B cell (primary cell): Measurements from ENCODE around the gene ARHGEF7. TPM values are rescaled to one million over a fixed set of nuclear protein-coding genes. Genes with fewer than 3 reads are reported as not detected.

Experiments used
- ATAC-seq: fragments of 200-7000 bp; cut with Tn5 transposase; one replicate; pipeline ENCODE4 v1.10.0; 2021; ENCODE audit warnings: low read depth, mild to moderate bottlenecking, moderate number of reproducible peaks, moderate library complexity
- CTCF ChIA-PET: fragments of 350-600 bp; sonication (Branson Sonifier 250); formaldehyde crosslinking; loops from one replicate; lab custom pipeline; 2021; ENCODE audit warnings: antibody characterized with exemption, inconsistent platforms; lab: Charles Lee
- POLR2A ChIA-PET: fragments of 350-600 bp; sonication (Branson Sonifier 250); formaldehyde crosslinking; loops from one replicate; lab custom pipeline; 2021; ENCODE audit warnings: antibody characterized with exemption; lab: Charles Lee
- DNase-seq: peaks from one replicate; pipeline ENCODE4 v3.0.0; 2013
- H2AFZ ChIP-seq: 2 replicates; pipeline ENCODE4 v1.6.1; 2012; ENCODE audit warnings: mild to moderate bottlenecking, low read depth, low read length; ENCODE audit not compliant: insufficient read depth, poor library complexity, severe bottlenecking
- H3K27ac ChIP-seq, 2 donors: 1 replicate in 1 of 2; 2 replicates in 1 of 2; pipeline ENCODE4 v1.5.1; 2012 to 2013; ENCODE audit warnings: low read length in 2 of 2, mild to moderate bottlenecking in 2 of 2, moderate library complexity in 1 of 2
- H3K27me3 ChIP-seq, 4 experiments: fragments of 200-600 bp in 1 of 4; sonication (generic) in 1 of 4; replicated peaks in 1 of 4; 1 replicate in 2 of 4; 2 replicates in 2 of 4; pipeline versions ENCODE4 v1.6.1 to v1.7.0; 2013 to 2016; ENCODE audit warnings: low read length in 3 of 4, mild to moderate bottlenecking in 2 of 4, mixed read lengths in 1 of 4, moderate library complexity in 1 of 4; ENCODE audit not compliant: insufficient read depth in 4 of 4, control insufficient read depth in 3 of 4; ENCODE audit errors: control extremely low read depth in 1 of 4
- H3K36me3 ChIP-seq, 2 experiments: replicated peaks in 1 of 2; 1 replicate in 1 of 2; 2 replicates in 1 of 2; pipeline versions ENCODE4 v1.6.1 to v1.7.1; 2013; ENCODE audit warnings: low read length in 1 of 2; ENCODE audit not compliant: insufficient read depth in 2 of 2, control insufficient read depth in 1 of 2; ENCODE audit errors: control extremely low read depth in 1 of 2, extremely low read depth in 1 of 2
- H3K4me1 ChIP-seq, 2 donors: fragments of 200-600 bp in 1 of 2; sonication (generic) in 1 of 2; 1 replicate in 1 of 2; 2 replicates in 1 of 2; pipeline versions ENCODE4 v1.5.1 to v1.6.1; 2013 to 2017; ENCODE audit warnings: low read length in 2 of 2; ENCODE audit not compliant: control insufficient read depth in 2 of 2, insufficient read depth in 2 of 2
- H3K4me2 ChIP-seq: replicated peaks from 2 replicates; pipeline ENCODE3; 2012; ENCODE audit warnings: mild to moderate bottlenecking, low read depth, low read length; ENCODE audit not compliant: poor library complexity, severe bottlenecking
- H3K4me3 ChIP-seq, 5 experiments: fragments of 200-600 bp in 1 of 5; sonication (generic) in 1 of 5; 1 replicate in 3 of 5; 2 replicates in 2 of 5; pipeline versions ENCODE4 v1.5.1 to v1.7.0; 2011 to 2016; ENCODE audit warnings: low read length in 4 of 5, mild to moderate bottlenecking in 4 of 5, low read depth in 2 of 5, control low read depth in 1 of 5, moderate library complexity in 1 of 5; ENCODE audit not compliant: insufficient read depth in 1 of 5; ENCODE audit errors: control extremely low read depth in 1 of 5, extremely low read depth in 1 of 5
- H3K79me2 ChIP-seq: fragments of 200-600 bp; sonication (generic); one replicate; pipeline ENCODE4 v1.6.0; 2016; ENCODE audit warnings: low read length; ENCODE audit not compliant: control insufficient read depth, insufficient read depth
- H3K9ac ChIP-seq: fragments of 200-600 bp; sonication (generic); 2 replicates; pipeline ENCODE4 v1.6.1; 2017; ENCODE audit warnings: mild to moderate bottlenecking, low read length, moderate library complexity
- H3K9me3 ChIP-seq, 3 donors: one replicate each; pipeline versions ENCODE4 v1.6.1 to v1.7.1; 2013; ENCODE audit warnings: low read length in 2 of 3; ENCODE audit not compliant: control insufficient read depth in 2 of 3, insufficient read depth in 1 of 3; ENCODE audit errors: control extremely low read depth in 1 of 3
- H4K20me1 ChIP-seq: 2 replicates; pipeline ENCODE4 v1.6.0; 2012; ENCODE audit warnings: mild to moderate bottlenecking, low read length; ENCODE audit not compliant: insufficient read depth, control insufficient read depth, poor library complexity, severe bottlenecking
- H3K27ac Mint-ChIP-seq: one replicate; pipeline ENCODE4 v1.8.0; 2021; ENCODE audit warnings: mixed read lengths
- H3K27me3 Mint-ChIP-seq: one replicate; pipeline ENCODE4 v1.8.0; 2021; ENCODE audit warnings: mixed read lengths
- H3K4me1 Mint-ChIP-seq: one replicate; pipeline ENCODE4 v1.8.0; 2021; ENCODE audit warnings: mixed read lengths
- H3K4me3 Mint-ChIP-seq: one replicate; pipeline ENCODE4 v1.8.0; 2021; ENCODE audit warnings: mixed read lengths
- H3K9me3 Mint-ChIP-seq: one replicate; pipeline ENCODE4 v1.8.0; 2022; ENCODE audit warnings: mixed read lengths; ENCODE audit not compliant: insufficient read depth
- CTCF ChIP-seq: fragments of 200-600 bp; IDR thresholded peaks from one replicate; pipeline ENCODE4 v1.8.0; 2022; ENCODE audit warnings: antibody characterized with exemption, mild to moderate bottlenecking
- EZH2 ChIP-seq: IDR thresholded peaks from 2 replicates; pipeline ENCODE4 v1.6.1; 2012; ENCODE audit warnings: borderline replicate concordance, low read depth, mild to moderate bottlenecking, moderate library complexity, low read length; ENCODE audit not compliant: insufficient read depth, poor library complexity, severe bottlenecking
- WGBS: methylation state at CpG from one replicate; pipeline ENCODE4 v1.1.5; 2013; ENCODE audit warnings: missing lambda C conversion rate; ENCODE audit not compliant: insufficient coverage; 5-methylcytosine and 5-hydroxymethylcytosine counted together
- intact Hi-C: fragments of 100-400 bp; cut with micrococcal nuclease; formaldehyde crosslinking; loops from one replicate; pipeline ENCODE4 v1.10.0; 2022
- polyA plus RNA-seq: library from polyadenylated mRNA; depleted of rRNA; stranded (reverse); fragments of >200 nt; gene quantifications from 2 replicates; pipeline ENCODE4 v1.2.3, GENCODE V29; 2012
- total RNA-seq, 2 donors: library from RNA; stranded (reverse); fragments of 120-200 nt in 1 of 2; gene quantifications; 1 replicate in 1 of 2; 2 replicates in 1 of 2; pipeline versions ENCODE4 v1.2.3 to v1.2.4, GENCODE V29; 2013 to 2022

ARHGEF7 gene
- total and polyA plus RNA-seq, 2 donors (not counting 1 experiment from before 2014, with no cell fraction given): 62.3 to 125 TPM

- ATAC-seq (no peak), DNase-seq (no peak)
- H3K27me3 Mint-ChIP-seq: no peaks in the 10 kb centered on the region
- H3K9me3 Mint-ChIP-seq: no peaks in the 10 kb centered on the region
- TF ChIP-seq EZH2 (no peak), CTCF (no peak)
- Histone ChIP-seq H3K79me2 (no peaks in the 10 kb centered on the region), H3K4me2 (no peak overlapping the region), H3K36me3 (no peaks in the 10 kb centered on the region), H2AFZ (no peak overlapping the region), H3K9ac (no peak overlapping the region), H3K27ac (no peak overlapping the region), H3K27me3 (no peaks in the 10 kb centered on the region), H3K9me3 (peaks cover 0 to 11% (median 0%) of the 10 kb centered on the region in 3 donors), H4K20me1 (no peaks in the 10 kb centered on the region), H3K4me1 (no peaks in the 10 kb centered on the region), H3K4me3 (no peak overlapping the region)
- intact Hi-C loops: no loop called here
- 98% methylated on average over 7 of the region's 9 CpGs for WGBS
- no peaks in the 10 kb centered on the region for H3K4me1 Mint-ChIP-seq
- no peak overlapping the region for H3K27ac Mint-ChIP-seq
- CTCF ChIA-PET: no interaction called here
- H3K4me3 Mint-ChIP-seq: no peak overlapping the region
- POLR2A ChIA-PET: no interaction called here
Observed at GRCh38 chr13:111342721-111343120, 227.6 kb downstream of the ARHGEF7 start.

- Histone ChIP-seq H3K4me2 (no peak overlapping the region), H4K20me1 (no peaks in the 10 kb centered on the region), H3K4me3 (no peak overlapping the region), H3K79me2 (no peaks in the 10 kb centered on the region), H3K9me3 (peaks cover 0 to 11% (median 0%) of the 10 kb centered on the region in 3 donors), H3K36me3 (no peaks in the 10 kb centered on the region), H3K27me3 (no peaks in the 10 kb centered on the region), H3K27ac (no peak overlapping the region), H3K9ac (no peak overlapping the region), H3K4me1 (no peaks in the 10 kb centered on the region), H2AFZ (no peak overlapping the region)
- ChIA-PET POLR2A (no interaction called here), CTCF (no interaction called here)
- Mint-ChIP-seq H3K27me3 (no peaks in the 10 kb centered on the region), H3K9me3 (no peaks in the 10 kb centered on the region), H3K27ac (no peak overlapping the region), H3K4me1 (no peaks in the 10 kb centered on the region), H3K4me3 (no peak overlapping the region)
- no peak for TF ChIP-seq EZH2
- TF ChIP-seq CTCF: no peak
- intact Hi-C loops: no loop called here
- 81% methylated on average over 9 of the region's 11 CpGs for WGBS
- no peak for DNase-seq
- no peak for ATAC-seq
Observed at GRCh38 chr13:111343186-111343805, 228.2 kb downstream of the ARHGEF7 start.
